Keratinocyte (primary cell): ENCODE results near the gene MINDY1. TPM values are rescaled to one million over a fixed set of nuclear protein-coding genes. Genes with fewer than 3 reads are reported as not detected.

Experiments
- DNase-seq: peaks from one replicate; pipeline ENCODE4 v3.0.0-alpha.2; 2011; ENCODE audit warnings: low read depth, missing footprints, low spot score
- FAIRE-seq: peaks from 2 replicates; lab custom pipeline; 2011; peaks lifted over from hg19 to GRCh38; lab: Jason Lieb, UNC
- H2AFZ ChIP-seq: 2 replicates; pipeline ENCODE4 v1.6.0; 2012; ENCODE audit warnings: low read length, control low read depth, inconsistent platforms; ENCODE audit not compliant: control insufficient read depth
- H3K27ac ChIP-seq: 2 replicates; pipeline ENCODE4 v1.5.1; 2011; ENCODE audit warnings: low read length; ENCODE audit not compliant: control insufficient read depth, insufficient read depth
- H3K27me3 ChIP-seq: 3 replicates; pipeline ENCODE4 v1.6.0; 2011; ENCODE audit warnings: low read length; ENCODE audit not compliant: control insufficient read depth, insufficient read depth; ENCODE audit errors: extremely low read depth
- H3K36me3 ChIP-seq, 2 experiments: 2 replicates in 1 of 2; 3 replicates in 1 of 2; pipeline ENCODE4 v1.5.1; 2011; ENCODE audit warnings: low read length in 2 of 2, mild to moderate bottlenecking in 1 of 2; ENCODE audit not compliant: control insufficient read depth in 2 of 2, insufficient read depth in 2 of 2; ENCODE audit errors: extremely low read depth in 1 of 2
- H3K4me1 ChIP-seq: 3 replicates; pipeline ENCODE4 v1.5.1; 2011; ENCODE audit warnings: low read length; ENCODE audit not compliant: control insufficient read depth, insufficient read depth; ENCODE audit errors: extremely low read depth
- H3K4me2 ChIP-seq: 3 replicates; pipeline ENCODE4 v1.6.0; 2011; ENCODE audit warnings: low read depth, low read length; ENCODE audit not compliant: control insufficient read depth, insufficient read depth; ENCODE audit errors: extremely low read depth
- H3K4me3 ChIP-seq, 3 experiments: fragments of 200-600 bp in 1 of 3; sonication (generic) in 1 of 3; 2 replicates in 2 of 3; 3 replicates in 1 of 3; pipeline ENCODE4 v1.5.1; 2011 to 2016; ENCODE audit warnings: low read length in 3 of 3, mild to moderate bottlenecking in 3 of 3, control low read depth in 2 of 3, inconsistent platforms in 1 of 3, low read depth in 1 of 3, mixed read lengths in 1 of 3, mixed run types in 1 of 3, moderate library complexity in 1 of 3; ENCODE audit not compliant: control insufficient read depth in 2 of 3, insufficient read depth in 2 of 3; ENCODE audit errors: extremely low read depth in 1 of 3
- H3K79me2 ChIP-seq: 2 replicates; pipeline ENCODE4 v1.6.0; 2012; ENCODE audit warnings: low read length; ENCODE audit not compliant: control insufficient read depth, insufficient read depth
- H3K9ac ChIP-seq: 3 replicates; pipeline ENCODE4 v1.6.0; 2011; ENCODE audit warnings: low read length; ENCODE audit not compliant: control insufficient read depth, insufficient read depth; ENCODE audit errors: extremely low read depth
- H3K9me1 ChIP-seq: 3 replicates; pipeline ENCODE4 v1.6.0; 2011; ENCODE audit warnings: low read length; ENCODE audit not compliant: control insufficient read depth, insufficient read depth; ENCODE audit errors: extremely low read depth
- H3K9me3 ChIP-seq: 2 replicates; pipeline ENCODE4 v1.5.1; 2012; ENCODE audit warnings: low read depth, low read length; ENCODE audit not compliant: control insufficient read depth
- H4K20me1 ChIP-seq: 3 replicates; pipeline ENCODE4 v1.6.0; 2011; ENCODE audit warnings: low read length; ENCODE audit not compliant: control insufficient read depth, insufficient read depth; ENCODE audit errors: extremely low read depth
- EZH2 ChIP-seq: IDR thresholded peaks from one replicate; pipeline ENCODE4 v1.6.1; 2012; ENCODE audit warnings: inconsistent platforms, mild to moderate bottlenecking, low read length, moderate library complexity
- dilution Hi-C: fragments of 300-500 bp; cut with MboI; formaldehyde crosslinking; loops from one replicate; pipeline ENCODE4 v1.7.0; 2020; ENCODE audit warnings: low sequenced_read_pairs; ENCODE audit not compliant: extremely low pct_ligation_motif_present
- polyA plus RNA-seq, 5 experiments: library from polyadenylated mRNA; depleted of rRNA in 3 of 5; stranded (reverse) in 3 of 5; stranded (forward) in 1 of 5; unstranded in 1 of 5; fragments of >200 nt; gene quantifications; 1 replicate in 1 of 5; 2 replicates in 3 of 5; 3 replicates in 1 of 5; pipeline versions ENCODE4 v1.2.1 to v1.2.3, GENCODE V29; 2011 to 2012; ENCODE audit warnings: missing spikeins in 2 of 5, low read depth in 1 of 5, low replicate concordance in 1 of 5
- TF ChIP-seq, protein P1 (sequence below), 3 experiments: IDR thresholded peaks in 1 of 3; conservative IDR thresholded peaks in 1 of 3; optimal IDR thresholded peaks in 1 of 3; 2 replicates in 2 of 3; 3 replicates in 1 of 3; pipeline versions ENCODE3 to v1.5.1; 2011; ENCODE audit warnings: low read length in 3 of 3, mild to moderate bottlenecking in 3 of 3, moderate library complexity in 2 of 3, control low read depth in 1 of 3, inconsistent platforms in 1 of 3; ENCODE audit not compliant: insufficient read depth in 2 of 3; ENCODE audit errors: extremely low read depth in 1 of 3

Gene MINDY1
- polyA plus RNA-seq, 1 donor (not counting 4 experiments of a cell fraction or from before 2014, with no cell fraction given): 11.2 TPM

DNA sequence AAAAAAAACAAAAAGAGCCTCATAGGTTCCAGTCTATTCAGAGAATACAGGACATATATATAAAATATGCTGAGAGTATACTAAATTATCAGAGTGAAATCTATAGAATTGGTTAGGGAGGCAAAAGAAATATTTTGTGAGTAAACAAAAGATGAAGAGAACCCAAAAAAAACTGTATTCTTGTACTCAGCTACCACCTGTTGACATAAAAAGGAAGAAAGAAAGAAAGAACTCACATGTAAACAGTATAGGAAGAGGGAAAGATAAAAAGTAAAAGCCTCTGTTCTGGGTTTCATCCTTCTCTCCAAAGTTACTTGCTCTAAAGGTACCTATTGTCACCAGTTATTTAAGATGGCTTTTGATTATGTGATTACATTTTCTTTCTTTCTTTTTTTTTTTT lies 19.8 kb upstream of the MINDY1 start:
- H3K36me3 ChIP-seq: peaks cover 4 to 19% of the 10 kb centered on the region in 2 experiments

DNA sequence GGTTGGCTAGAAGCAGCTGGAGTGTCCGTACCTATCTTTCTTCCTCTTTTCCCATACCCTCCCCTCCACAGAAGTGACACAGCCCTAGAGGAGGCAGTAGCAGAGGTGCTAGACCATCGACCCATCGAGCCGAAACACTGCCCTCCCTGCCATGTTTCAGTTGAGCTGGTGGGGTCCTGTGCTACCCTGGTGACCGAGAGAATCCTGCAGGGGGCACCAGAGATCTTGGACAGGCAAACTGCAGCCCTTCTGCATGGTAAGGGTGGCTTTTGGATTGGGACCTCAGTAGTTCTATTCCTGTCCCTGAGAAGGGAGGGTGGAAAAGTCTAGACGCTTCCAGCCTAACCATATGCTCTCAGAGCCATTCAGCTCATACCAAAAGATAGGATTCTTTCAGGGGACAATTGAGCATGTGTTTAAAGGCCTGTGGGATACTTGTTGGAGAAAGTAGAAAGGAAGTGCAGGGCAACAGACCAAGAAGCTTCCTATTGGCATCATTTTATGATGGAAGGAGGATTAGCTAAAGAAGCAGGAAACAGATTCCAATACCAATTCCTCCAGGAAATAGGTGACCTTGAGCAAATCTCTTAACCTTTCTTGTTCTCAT lies 17.9 kb upstream of the MINDY1 start:
- DNase-seq (no peak), FAIRE-seq (peak; percentile 13)
- H3K36me3 ChIP-seq: peaks cover 4 to 15% of the 10 kb centered on the region in 2 experiments
- dilution Hi-C loops: no loop called here
- no peak overlapping the region for H3K4me3 ChIP-seq
- no peaks in the 10 kb centered on the region for H3K9me3 ChIP-seq
- no peak overlapping the region for H3K27ac ChIP-seq
- H3K9ac ChIP-seq: no peak overlapping the region
- no peaks in the 10 kb centered on the region for H3K9me1 ChIP-seq
- no peak for TF ChIP-seq EZH2
- TF ChIP-seq, protein P1, sequence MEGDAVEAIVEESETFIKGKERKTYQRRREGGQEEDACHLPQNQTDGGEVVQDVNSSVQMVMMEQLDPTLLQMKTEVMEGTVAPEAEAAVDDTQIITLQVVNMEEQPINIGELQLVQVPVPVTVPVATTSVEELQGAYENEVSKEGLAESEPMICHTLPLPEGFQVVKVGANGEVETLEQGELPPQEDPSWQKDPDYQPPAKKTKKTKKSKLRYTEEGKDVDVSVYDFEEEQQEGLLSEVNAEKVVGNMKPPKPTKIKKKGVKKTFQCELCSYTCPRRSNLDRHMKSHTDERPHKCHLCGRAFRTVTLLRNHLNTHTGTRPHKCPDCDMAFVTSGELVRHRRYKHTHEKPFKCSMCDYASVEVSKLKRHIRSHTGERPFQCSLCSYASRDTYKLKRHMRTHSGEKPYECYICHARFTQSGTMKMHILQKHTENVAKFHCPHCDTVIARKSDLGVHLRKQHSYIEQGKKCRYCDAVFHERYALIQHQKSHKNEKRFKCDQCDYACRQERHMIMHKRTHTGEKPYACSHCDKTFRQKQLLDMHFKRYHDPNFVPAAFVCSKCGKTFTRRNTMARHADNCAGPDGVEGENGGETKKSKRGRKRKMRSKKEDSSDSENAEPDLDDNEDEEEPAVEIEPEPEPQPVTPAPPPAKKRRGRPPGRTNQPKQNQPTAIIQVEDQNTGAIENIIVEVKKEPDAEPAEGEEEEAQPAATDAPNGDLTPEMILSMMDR (optimal IDR thresholded peaks at IDR 0.05 in 1 of 3, IDR thresholded peaks at IDR 0.05 in 1 of 3, conservative IDR thresholded peaks at IDR 0.05 in 1 of 3; ENCODE audit: extremely low read depth in 1 of 3, insufficient read depth in 2 of 3, low read length in 3 of 3): peak; percentile 81 to 91 (median 86)
- no peaks in the 10 kb centered on the region for H3K4me1 ChIP-seq
- H4K20me1 ChIP-seq: no peaks in the 10 kb centered on the region
- no peaks in the 10 kb centered on the region for H3K27me3 ChIP-seq
- no peak overlapping the region for H2AFZ ChIP-seq
- no peak overlapping the region for H3K4me2 ChIP-seq
- H3K79me2 ChIP-seq: no peaks in the 10 kb centered on the region

More for the DNA sequence above, 19.8 kb upstream of the MINDY1 start:
- no peak for DNase-seq
- no peak overlapping the region for H3K4me3 ChIP-seq
- TF ChIP-seq EZH2: no peak
- TF ChIP-seq, protein P1 (optimal IDR thresholded peaks at IDR 0.05 in 1 of 3, IDR thresholded peaks at IDR 0.05 in 1 of 3, conservative IDR thresholded peaks at IDR 0.05 in 1 of 3; ENCODE audit: extremely low read depth in 1 of 3, insufficient read depth in 2 of 3, low read length in 3 of 3): no peak
- no peaks in the 10 kb centered on the region for H3K4me1 ChIP-seq
- H3K79me2 ChIP-seq: no peaks in the 10 kb centered on the region
- no peaks in the 10 kb centered on the region for H3K9me1 ChIP-seq
- no peak for FAIRE-seq
- H3K9ac ChIP-seq: no peak overlapping the region
- H2AFZ ChIP-seq: no peak overlapping the region
- dilution Hi-C loops: no loop called here
- no peaks in the 10 kb centered on the region for H4K20me1 ChIP-seq
- H3K27me3 ChIP-seq: no peaks in the 10 kb centered on the region
- H3K27ac ChIP-seq: no peak overlapping the region
- H3K9me3 ChIP-seq: no peaks in the 10 kb centered on the region
- no peak overlapping the region for H3K4me2 ChIP-seq
